ENCODE results near the gene TRH. TPM values are rescaled to one million over a fixed set of nuclear protein-coding genes. Genes with fewer than 3 reads are reported as not detected.

The TRH gene
- total and polyA plus RNA-seq, 7 donors = not detected

GRCh38 chr3:129947538-129948240 lies 26.8 kb upstream of the TRH start:
- no peaks in the 10 kb centered on the region for H3K36me3 ChIP-seq (ENCODE audit: insufficient read depth in 1 of 2, low read depth in 1 of 2)
- no peak overlapping the region for H3K4me3 ChIP-seq
- H3K4me1 ChIP-seq = no peaks in the 10 kb centered on the region
- WGBS, 3 donors = 32 to 38% (median 36%) methylated on average over 8 of the region's 8 CpGs
- ATAC-seq (no peak), DNase-seq (no peak)
- H3K9me3 ChIP-seq = no peaks in the 10 kb centered on the region
- TF ChIP-seq, protein P1, sequence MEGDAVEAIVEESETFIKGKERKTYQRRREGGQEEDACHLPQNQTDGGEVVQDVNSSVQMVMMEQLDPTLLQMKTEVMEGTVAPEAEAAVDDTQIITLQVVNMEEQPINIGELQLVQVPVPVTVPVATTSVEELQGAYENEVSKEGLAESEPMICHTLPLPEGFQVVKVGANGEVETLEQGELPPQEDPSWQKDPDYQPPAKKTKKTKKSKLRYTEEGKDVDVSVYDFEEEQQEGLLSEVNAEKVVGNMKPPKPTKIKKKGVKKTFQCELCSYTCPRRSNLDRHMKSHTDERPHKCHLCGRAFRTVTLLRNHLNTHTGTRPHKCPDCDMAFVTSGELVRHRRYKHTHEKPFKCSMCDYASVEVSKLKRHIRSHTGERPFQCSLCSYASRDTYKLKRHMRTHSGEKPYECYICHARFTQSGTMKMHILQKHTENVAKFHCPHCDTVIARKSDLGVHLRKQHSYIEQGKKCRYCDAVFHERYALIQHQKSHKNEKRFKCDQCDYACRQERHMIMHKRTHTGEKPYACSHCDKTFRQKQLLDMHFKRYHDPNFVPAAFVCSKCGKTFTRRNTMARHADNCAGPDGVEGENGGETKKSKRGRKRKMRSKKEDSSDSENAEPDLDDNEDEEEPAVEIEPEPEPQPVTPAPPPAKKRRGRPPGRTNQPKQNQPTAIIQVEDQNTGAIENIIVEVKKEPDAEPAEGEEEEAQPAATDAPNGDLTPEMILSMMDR (IDR thresholded peaks at IDR 0.05) = no peak
- intact Hi-C loops (cut with DNase I) = no loop called here
- H3K27me3 ChIP-seq (ENCODE audit: insufficient read depth in 3 of 3, low read length in 2 of 3) = peaks cover 0 to 4% (median 0%) of the 10 kb centered on the region in 3 donors
- no peak overlapping the region for H3K27ac ChIP-seq

GRCh38 chr3:129950318-129951046 lies 24.0 kb upstream of the TRH start:
- ATAC-seq = no peak
- no peaks in the 10 kb centered on the region for H3K4me1 ChIP-seq
- H3K9me3 ChIP-seq = no peaks in the 10 kb centered on the region
- no peaks in the 10 kb centered on the region for H3K36me3 ChIP-seq (ENCODE audit: insufficient read depth in 1 of 2, low read depth in 1 of 2)
- H3K27me3 ChIP-seq (ENCODE audit: insufficient read depth in 3 of 3, low read length in 2 of 3) = peaks cover 0 to 4% (median 0%) of the 10 kb centered on the region in 3 donors
- TF ChIP-seq, protein P1 (IDR thresholded peaks at IDR 0.05) = no peak
- H3K27ac ChIP-seq = no peak overlapping the region
- H3K4me3 ChIP-seq = no peak overlapping the region
- intact Hi-C loops (cut with DNase I) = no loop called here
- no peak for DNase-seq
- 58 to 74% (median 68%) methylated on average over 7 of the region's 7 CpGs for WGBS, 3 donors

- H3K27ac ChIP-seq = no peak overlapping the region
- intact Hi-C loops (cut with DNase I) = no loop called here
- TF ChIP-seq, protein P1 (IDR thresholded peaks at IDR 0.05) = no peak
- H3K27me3 ChIP-seq (ENCODE audit: insufficient read depth in 3 of 3, low read length in 2 of 3) = no peaks in the 10 kb centered on the region
- no peaks in the 10 kb centered on the region for H3K4me1 ChIP-seq
- H3K4me3 ChIP-seq = no peak overlapping the region
- ATAC-seq = no peak
- DNase-seq = no peak
- H3K9me3 ChIP-seq = no peaks in the 10 kb centered on the region
- H3K36me3 ChIP-seq (ENCODE audit: insufficient read depth in 1 of 2, low read depth in 1 of 2) = no peaks in the 10 kb centered on the region
- 75 to 88% (median 81%) methylated on average over 6 of the region's 6 CpGs for WGBS, 3 donors
Measured at GRCh38 chr3:129952556-129953355, 21.8 kb upstream of the TRH start.

- Histone ChIP-seq H3K4me1 (no peaks in the 10 kb centered on the region), H3K27ac (no peak overlapping the region), H3K9me3 (no peaks in the 10 kb centered on the region), H3K4me3 (no peak overlapping the region), H3K27me3 (ENCODE audit: insufficient read depth in 3 of 3, low read length in 2 of 3) (peaks cover 0 to 3% (median 0%) of the 10 kb centered on the region in 3 donors), H3K36me3 (ENCODE audit: insufficient read depth in 1 of 2, low read depth in 1 of 2) (no peaks in the 10 kb centered on the region)
- no peak for ATAC-seq
- no peak for DNase-seq
- 49 to 50% (median 49%) methylated on average over 5 of the region's 5 CpGs for WGBS, 3 donors
- intact Hi-C loops (cut with DNase I) = no loop called here
- TF ChIP-seq, protein P1 (IDR thresholded peaks at IDR 0.05) = no peak
Measured at GRCh38 chr3:129953621-129954020, 20.9 kb upstream of the TRH start.

All from psoas muscle (tissue), 8 donors.